Measurements from ENCODE around the gene FGF1.

Gene FGF1

GRCh38 chr5:142609142-142609541 lies 76.7 kb downstream of the FGF1 start:
- no peak for DNase-seq

DNA sequence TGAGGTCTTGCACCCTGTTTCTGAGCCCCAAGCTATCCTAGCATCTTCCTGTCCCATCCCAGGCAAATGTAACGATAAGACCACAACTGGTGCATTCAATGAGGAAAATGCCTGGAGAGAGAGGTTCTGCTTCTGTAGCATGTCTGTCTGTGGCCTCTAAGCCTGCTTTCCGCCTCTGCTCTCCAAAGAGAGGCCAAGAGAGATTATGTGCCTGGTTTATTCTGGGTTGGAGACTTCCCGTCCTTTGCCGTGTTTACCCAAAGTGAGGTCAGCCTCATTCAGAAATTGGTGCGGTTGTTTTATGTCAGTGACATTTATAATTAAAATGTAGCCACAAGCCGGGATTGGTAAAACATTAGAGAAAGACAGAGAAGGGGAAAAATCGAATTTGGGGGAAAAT lies 77.8 kb downstream of the FGF1 start:
- no peak for DNase-seq

- no peak for DNase-seq
Observed at GRCh38 chr5:142605611-142606010, 80.3 kb downstream of the FGF1 start.

DNA sequence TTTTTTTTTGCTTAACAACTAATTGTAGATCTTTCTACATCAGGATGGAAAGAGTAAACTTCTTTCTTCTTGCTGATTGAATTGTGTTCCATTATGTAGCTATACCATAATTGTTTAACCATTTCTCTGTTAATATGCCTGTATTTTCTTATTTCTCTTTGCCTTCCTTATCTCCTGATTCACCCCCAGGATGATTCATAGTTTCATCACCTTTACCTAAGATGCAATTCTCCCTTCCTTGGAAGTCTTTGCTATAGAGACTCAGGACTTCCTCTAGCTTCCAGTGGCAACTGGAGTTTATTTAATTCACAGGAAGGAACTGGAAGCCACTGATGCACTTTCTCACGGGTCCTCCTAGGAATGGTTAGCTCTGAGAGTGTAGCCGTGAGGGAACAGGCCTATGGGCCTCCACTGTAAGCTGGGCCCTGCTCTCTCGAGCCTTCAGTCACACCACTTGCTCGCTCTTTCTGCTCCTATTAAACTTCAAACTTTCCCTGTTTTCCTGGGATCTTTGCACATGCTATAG lies 83.1 kb downstream of the FGF1 start:
- no peak for DNase-seq

DNA sequence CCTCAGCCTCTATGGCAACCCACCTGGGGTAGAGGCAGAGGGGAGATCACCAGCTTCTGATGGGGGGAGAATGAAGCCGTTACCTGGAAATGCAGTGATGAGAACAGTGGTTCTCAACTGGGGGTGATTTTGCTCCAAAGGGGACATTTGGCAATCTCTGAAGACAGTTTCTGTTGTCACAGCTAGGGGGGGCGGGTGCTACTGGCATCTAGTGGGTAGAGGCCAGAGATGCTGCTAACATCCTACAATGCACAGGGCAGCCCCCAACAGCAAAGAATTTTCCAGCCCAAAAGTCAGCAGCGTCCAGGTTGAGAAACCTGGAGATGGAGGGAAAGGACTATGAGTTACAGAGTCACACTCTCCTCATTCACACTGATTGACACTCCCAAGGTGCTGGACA lies 84.5 kb downstream of the FGF1 start:
- DNase-seq, result no peak

- DNase-seq, result no peak
Observed at GRCh38 chr5:142600611-142601358, 85.1 kb downstream of the FGF1 start.

DNA sequence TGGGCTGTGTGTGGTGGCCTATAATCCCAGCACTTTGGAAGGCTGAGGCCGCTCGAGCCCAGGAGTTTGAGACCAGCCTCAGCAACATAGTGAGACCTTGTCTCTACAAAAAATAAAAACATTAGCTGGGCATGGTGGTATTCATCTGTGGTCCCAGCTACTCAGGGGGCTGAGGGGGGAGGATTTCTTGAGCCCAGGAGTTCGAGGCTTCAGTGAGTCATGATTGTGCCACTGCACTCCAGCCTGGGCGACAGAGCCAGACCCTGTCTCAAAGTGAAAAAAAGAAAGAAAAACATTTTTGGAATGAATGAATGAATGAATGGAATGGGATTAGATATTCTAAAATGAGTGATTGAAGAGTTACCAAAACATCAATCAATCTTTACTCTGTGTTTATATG lies 85.8 kb downstream of the FGF1 start:
- DNase-seq, result no peak

- no peak for DNase-seq
Observed at GRCh38 chr5:142598338-142598700, 87.6 kb downstream of the FGF1 start.

- DNase-seq, result no peak
Observed at GRCh38 chr5:142597546-142598337, 88.1 kb downstream of the FGF1 start.

DNA sequence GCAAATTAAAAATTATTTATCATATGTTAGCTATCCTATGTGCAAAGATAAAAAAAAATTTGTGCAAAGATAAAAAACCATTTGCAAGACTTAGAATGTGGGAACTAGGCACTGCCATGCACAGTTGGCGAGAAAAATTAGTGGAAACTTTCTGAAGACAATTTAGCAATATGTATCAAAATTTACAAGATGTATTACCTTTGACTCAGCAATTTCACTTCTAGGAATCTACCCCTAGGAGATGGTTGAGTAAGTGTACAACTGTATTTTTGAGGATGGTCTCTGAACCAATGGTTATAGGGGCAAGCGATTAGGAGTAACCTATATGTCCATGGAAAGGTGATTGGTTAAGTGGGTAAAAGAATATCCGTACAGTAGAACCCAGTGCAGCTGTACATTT lies 88.9 kb downstream of the FGF1 start:
- no peak for DNase-seq

GRCh38 chr5:142592365-142592764 lies 93.5 kb downstream of the FGF1 start:
- no peak for DNase-seq

DNA sequence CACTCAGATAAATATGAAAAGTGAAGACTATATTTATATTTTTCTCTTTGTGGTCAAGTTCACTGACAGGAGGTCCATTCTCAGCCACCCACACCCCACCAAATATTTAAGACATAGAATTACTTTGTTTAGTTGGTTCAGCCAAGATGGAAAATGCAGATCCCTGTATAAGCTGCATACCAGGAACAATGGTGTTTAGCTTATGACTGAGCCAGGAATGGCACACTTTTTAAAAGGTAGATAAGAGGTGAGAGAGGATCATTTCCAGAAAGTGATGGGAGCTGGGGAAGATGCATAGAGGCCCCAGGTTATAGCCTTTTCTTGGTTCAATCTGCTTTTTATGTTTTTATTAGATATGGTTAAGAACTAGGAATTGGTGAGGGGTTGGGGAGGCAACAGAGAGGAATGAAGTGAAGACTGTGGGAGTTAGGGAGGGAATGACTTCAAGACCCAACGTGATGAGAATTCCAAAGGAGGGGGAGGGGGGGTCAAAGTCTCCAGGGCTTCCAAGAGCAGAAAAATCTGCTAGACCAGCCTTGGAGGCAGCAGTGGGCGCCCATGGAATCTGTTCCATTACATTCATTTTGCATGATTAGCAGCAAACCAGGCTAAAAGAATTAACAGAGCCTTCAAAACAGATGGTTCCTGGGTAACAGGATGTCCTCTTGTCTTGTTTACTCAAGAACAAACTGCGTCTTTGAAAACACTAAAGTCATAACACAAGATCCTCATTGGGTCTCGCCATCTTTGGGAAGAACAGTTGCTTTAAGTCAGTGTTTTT lies 95.2 kb downstream of the FGF1 start:
- DNase-seq, result no peak

GRCh38 chr5:142589720-142590119 lies 96.2 kb downstream of the FGF1 start:
- DNase-seq, result no peak

GRCh38 chr5:142587354-142587965 lies 98.4 kb downstream of the FGF1 start:
- DNase-seq, result no peak

- DNase-seq, result no peak
Observed at GRCh38 chr5:142586552-142586951, 99.3 kb downstream of the FGF1 start.

- no peak for DNase-seq
Observed at GRCh38 chr5:142585451-142585850, 100.4 kb downstream of the FGF1 start.

DNA sequence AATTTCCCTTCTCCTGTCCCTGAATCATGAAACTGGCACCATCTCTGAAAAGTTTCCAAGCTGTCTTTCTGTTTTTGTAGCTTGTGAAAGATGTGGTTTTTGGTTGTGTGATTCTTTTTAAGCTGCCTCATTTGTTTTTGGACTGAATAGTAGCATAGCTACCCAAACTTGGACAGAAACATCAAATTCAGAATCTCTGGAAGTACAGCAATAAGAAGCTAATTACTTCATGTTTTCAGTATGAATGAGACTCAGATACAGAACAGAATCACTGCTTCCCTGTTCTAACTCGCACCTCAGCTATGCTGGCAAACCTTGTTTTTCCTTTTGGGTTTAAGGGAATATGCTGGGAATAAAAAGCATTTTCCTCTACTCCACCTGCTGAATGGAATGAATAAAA lies 101.0 kb downstream of the FGF1 start:
- DNase-seq, result no peak

GRCh38 chr5:142578161-142578830 lies 107.6 kb downstream of the FGF1 start:
- DNase-seq, result no peak

- no peak for DNase-seq
Observed at GRCh38 chr5:142576804-142577203, 109.1 kb downstream of the FGF1 start.

GRCh38 chr5:142576303-142576702 lies 109.6 kb downstream of the FGF1 start:
- no peak for DNase-seq

- DNase-seq, result no peak
Observed at GRCh38 chr5:142572006-142572405, 113.9 kb downstream of the FGF1 start.

GRCh38 chr5:142571371-142571770 lies 114.5 kb downstream of the FGF1 start:
- no peak for DNase-seq

Data from T-helper 9 cell (primary cell).